ENCODE data around the gene AGO3.

GRCh38 chr1:36008546-36009197, 77.8 kb downstream of the AGO3 start:
- TF ChIP-seq POLR2AphosphoS5 (IDR thresholded peaks at IDR 0.05; ENCODE audit: low read depth, low read length) (no peak), ELF1 (CRISPR knock-in tag; IDR thresholded peaks at IDR 0.05) (no peak), ONECUT2 (CRISPR knock-in tag; IDR thresholded peaks at IDR 0.05) (no peak), TCF7L2 (IDR thresholded peaks at IDR 0.05; ENCODE audit: low read depth, low read length) (no peak), ARNT (IDR thresholded peaks at IDR 0.05) (no peak), NFE2L1 (CRISPR knock-in tag; IDR thresholded peaks at IDR 0.05; ENCODE audit: borderline replicate concordance) (no peak), NR1H2 (CRISPR knock-in tag; IDR thresholded peaks at IDR 0.05; ENCODE audit: borderline replicate concordance, low read depth) (no peak), ZNF598 (CRISPR knock-in tag; IDR thresholded peaks at IDR 0.05; ENCODE audit: borderline replicate concordance) (no peak), ZFP41 (CRISPR knock-in tag; IDR thresholded peaks at IDR 0.05; ENCODE audit: borderline replicate concordance) (no peak), HDAC6 (IDR thresholded peaks at IDR 0.05; ENCODE audit: low read depth, low read length) (no peak), REL (CRISPR knock-in tag; conservative IDR thresholded peaks at IDR 0.05) (no peak)
- TF ChIP-seq, protein P1, sequence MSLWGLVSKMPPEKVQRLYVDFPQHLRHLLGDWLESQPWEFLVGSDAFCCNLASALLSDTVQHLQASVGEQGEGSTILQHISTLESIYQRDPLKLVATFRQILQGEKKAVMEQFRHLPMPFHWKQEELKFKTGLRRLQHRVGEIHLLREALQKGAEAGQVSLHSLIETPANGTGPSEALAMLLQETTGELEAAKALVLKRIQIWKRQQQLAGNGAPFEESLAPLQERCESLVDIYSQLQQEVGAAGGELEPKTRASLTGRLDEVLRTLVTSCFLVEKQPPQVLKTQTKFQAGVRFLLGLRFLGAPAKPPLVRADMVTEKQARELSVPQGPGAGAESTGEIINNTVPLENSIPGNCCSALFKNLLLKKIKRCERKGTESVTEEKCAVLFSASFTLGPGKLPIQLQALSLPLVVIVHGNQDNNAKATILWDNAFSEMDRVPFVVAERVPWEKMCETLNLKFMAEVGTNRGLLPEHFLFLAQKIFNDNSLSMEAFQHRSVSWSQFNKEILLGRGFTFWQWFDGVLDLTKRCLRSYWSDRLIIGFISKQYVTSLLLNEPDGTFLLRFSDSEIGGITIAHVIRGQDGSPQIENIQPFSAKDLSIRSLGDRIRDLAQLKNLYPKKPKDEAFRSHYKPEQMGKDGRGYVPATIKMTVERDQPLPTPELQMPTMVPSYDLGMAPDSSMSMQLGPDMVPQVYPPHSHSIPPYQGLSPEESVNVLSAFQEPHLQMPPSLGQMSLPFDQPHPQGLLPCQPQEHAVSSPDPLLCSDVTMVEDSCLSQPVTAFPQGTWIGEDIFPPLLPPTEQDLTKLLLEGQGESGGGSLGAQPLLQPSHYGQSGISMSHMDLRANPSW (CRISPR knock-in tag; IDR thresholded peaks at IDR 0.05; ENCODE audit: borderline replicate concordance): no peak
